NT2/D1 (cell line): ENCODE results near the gene FAM184A.

Source experiments
- SUZ12 ChIP-seq: IDR thresholded peaks from 2 replicates; pipeline ENCODE4 v1.6.1; 2011; ENCODE audit not compliant: insufficient read length, insufficient read depth; ENCODE audit errors: extremely low read depth
- YY1 ChIP-seq: IDR thresholded peaks from 2 replicates; pipeline ENCODE4 v1.6.1; 2011; ENCODE audit not compliant: insufficient read length, insufficient read depth
- ZNF274 ChIP-seq: IDR thresholded peaks from 2 replicates; pipeline ENCODE4 v1.6.1; 2011; ENCODE audit warnings: mild to moderate bottlenecking, low read depth, low read length

- TF ChIP-seq YY1 = no peak
- no peak for TF ChIP-seq SUZ12
- TF ChIP-seq ZNF274 = no peak
Observed at GRCh38 chr6:119113961-119114360, 35.5 kb upstream of the FAM184A start.
